GM23338 (cell line): ENCODE data around the gene CDH7. TPM values are rescaled to one million over a fixed set of nuclear protein-coding genes. Genes with fewer than 3 reads are reported as not detected.
A peak's percentile ranks its signal among the peaks of the same experiment; 100 is the strongest.

Experiments used
- ATAC-seq: fragments of 200-7000 bp; cut with Tn5 transposase; 3 replicates; pipeline ENCODE4 v1.9.1; 2020
- DNase-seq: peaks from one replicate; pipeline ENCODE4 v3.0.0-alpha.2; 2015; ENCODE audit warnings: low spot score
- H2AFZ ChIP-seq: fragments of 200-600 bp; sonication (generic); 2 replicates; pipeline ENCODE4 v1.8.0; 2016; ENCODE audit warnings: antibody characterized with exemption, mild to moderate bottlenecking, moderate library complexity
- H3F3A ChIP-seq: fragments of 200-600 bp; sonication (generic); replicated peaks from 2 replicates; pipeline ENCODE4 v1.8.0; 2017; ENCODE audit warnings: antibody characterized with exemption, mixed run types, low read depth
- H3K27ac ChIP-seq: fragments of 200-600 bp; sonication (generic); 2 replicates; pipeline ENCODE4 v1.6.1; 2016; ENCODE audit warnings: low read depth
- H3K27me3 ChIP-seq: fragments of 200-600 bp; sonication (generic); 2 replicates; pipeline ENCODE4 v1.8.0; 2016; ENCODE audit warnings: mild to moderate bottlenecking, mixed run types, moderate library complexity; ENCODE audit not compliant: insufficient read depth
- H3K36me3 ChIP-seq: fragments of 200-600 bp; sonication (generic); 2 replicates; pipeline ENCODE4 v1.8.0; 2016; ENCODE audit warnings: mild to moderate bottlenecking; ENCODE audit not compliant: insufficient read depth
- H3K4me1 ChIP-seq: fragments of 200-600 bp; sonication (generic); 2 replicates; pipeline ENCODE4 v1.8.0; 2016; ENCODE audit warnings: mild to moderate bottlenecking, moderate library complexity; ENCODE audit not compliant: insufficient read depth
- H3K4me2 ChIP-seq: fragments of 200-600 bp; sonication (generic); 2 replicates; pipeline ENCODE4 v1.7.1; 2017; ENCODE audit warnings: mixed run types
- H3K4me3 ChIP-seq: fragments of 200-600 bp; sonication (generic); 2 replicates; pipeline ENCODE4 v1.6.1; 2016; ENCODE audit warnings: mixed run types
- H3K79me2 ChIP-seq: fragments of 200-600 bp; sonication (generic); replicated peaks from 2 replicates; pipeline ENCODE4 v1.8.0; 2017; ENCODE audit warnings: mild to moderate bottlenecking; ENCODE audit not compliant: insufficient read depth
- H3K9me2 ChIP-seq: fragments of 200-600 bp; sonication (generic); 2 replicates; pipeline ENCODE4 v1.8.0; 2017; ENCODE audit not compliant: insufficient read depth
- H4K20me1 ChIP-seq: fragments of 200-600 bp; sonication (generic); replicated peaks from 2 replicates; pipeline ENCODE4 v1.8.0; 2017; ENCODE audit warnings: mild to moderate bottlenecking; ENCODE audit not compliant: insufficient read depth
- H3K27ac Mint-ChIP-seq: 2 replicates; pipeline ENCODE4 v1.8.0; 2020; ENCODE audit warnings: inconsistent platforms, mild to moderate bottlenecking, moderate library complexity, mixed read lengths
- H3K27me3 Mint-ChIP-seq: 3 replicates; pipeline ENCODE4 v1.8.0; 2022; ENCODE audit warnings: low read depth, mild to moderate bottlenecking, moderate library complexity, mixed read lengths, inconsistent platforms; ENCODE audit not compliant: insufficient read depth, poor library complexity
- H3K36me3 Mint-ChIP-seq: 3 replicates; pipeline ENCODE4 v1.8.0; 2021; ENCODE audit warnings: low read depth, mild to moderate bottlenecking, inconsistent platforms, moderate library complexity, mixed read lengths
- H3K4me1 Mint-ChIP-seq: 3 replicates; pipeline ENCODE4 v1.8.0; 2020; ENCODE audit warnings: mild to moderate bottlenecking, inconsistent platforms, mixed read lengths
- H3K4me3 Mint-ChIP-seq: 3 replicates; pipeline ENCODE4 v1.8.0; 2021; ENCODE audit warnings: moderate library complexity, mild to moderate bottlenecking, inconsistent platforms, mixed read lengths
- H3K9me3 Mint-ChIP-seq: 3 replicates; pipeline ENCODE4 v1.8.0; 2020; ENCODE audit warnings: moderate library complexity, mild to moderate bottlenecking, inconsistent platforms, mixed read lengths
- CREB1 ChIP-seq: fragments of 250-450 bp; sonication (Bioruptor Pico); IDR thresholded peaks from 2 replicates; pipeline ENCODE4 v1.5.0; 2020; ENCODE audit warnings: low read depth, mild to moderate bottlenecking, moderate library complexity
- EZH2 ChIP-seq: fragments of 200-600 bp; sonication (generic); IDR thresholded peaks from one replicate; pipeline ENCODE4 v1.8.0; 2017; ENCODE audit warnings: antibody characterized with exemption, mild to moderate bottlenecking, low read depth; ENCODE audit not compliant: unreplicated experiment
- EZH2phosphoT487 ChIP-seq: fragments of 200-600 bp; sonication (generic); IDR thresholded peaks from one replicate; pipeline ENCODE4 v1.8.1; 2018; ENCODE audit warnings: antibody characterized with exemption; ENCODE audit not compliant: unreplicated experiment
- JUNB ChIP-seq: IDR thresholded peaks from one replicate; pipeline ENCODE4 v1.6.1; 2016; ENCODE audit warnings: antibody characterized with exemption; ENCODE audit not compliant: unreplicated experiment
- NANOG ChIP-seq: IDR thresholded peaks from 2 replicates; pipeline ENCODE4 v1.6.1; 2016; ENCODE audit warnings: antibody characterized with exemption, borderline replicate concordance
- STAT1 ChIP-seq: IDR thresholded peaks from one replicate; pipeline ENCODE4 v1.6.1; 2016; ENCODE audit warnings: antibody characterized with exemption; ENCODE audit not compliant: unreplicated experiment
- ZNF114 ChIP-seq: fragments of 250-450 bp; sonication (Bioruptor Pico); IDR thresholded peaks from 2 replicates; pipeline ENCODE4 v1.5.0; 2020; ENCODE audit warnings: mild to moderate bottlenecking, moderate library complexity
- polyA plus RNA-seq: library from polyadenylated mRNA; unstranded; fragments of >200 nt; fragmentation: Nextera tagmentation; extraction: Ambion mirVana; gene quantifications from 2 replicates; pipeline ENCODE4 v1.2.1, GENCODE V29; 2016
- total RNA-seq: library from RNA; depleted of rRNA; stranded (reverse); fragments of >200 nt; shearing (Covaris generic); gene quantifications from 2 replicates; pipeline ENCODE4 v1.2.3, GENCODE V29; 2014
- TF ChIP-seq, protein P1 (sequence below): fragments of 250-450 bp; sonication (Bioruptor Pico); IDR thresholded peaks from 2 replicates; pipeline ENCODE4 v1.5.0; 2020; ENCODE audit warnings: mild to moderate bottlenecking, moderate library complexity
- TF ChIP-seq, protein P2 (sequence below): IDR thresholded peaks from 2 replicates; pipeline ENCODE4 v1.6.1; 2016; ENCODE audit warnings: antibody characterized with exemption

Gene CDH7
- total and polyA plus RNA-seq, 2 experiments from 2014 or later: 1.8 TPM

DNA sequence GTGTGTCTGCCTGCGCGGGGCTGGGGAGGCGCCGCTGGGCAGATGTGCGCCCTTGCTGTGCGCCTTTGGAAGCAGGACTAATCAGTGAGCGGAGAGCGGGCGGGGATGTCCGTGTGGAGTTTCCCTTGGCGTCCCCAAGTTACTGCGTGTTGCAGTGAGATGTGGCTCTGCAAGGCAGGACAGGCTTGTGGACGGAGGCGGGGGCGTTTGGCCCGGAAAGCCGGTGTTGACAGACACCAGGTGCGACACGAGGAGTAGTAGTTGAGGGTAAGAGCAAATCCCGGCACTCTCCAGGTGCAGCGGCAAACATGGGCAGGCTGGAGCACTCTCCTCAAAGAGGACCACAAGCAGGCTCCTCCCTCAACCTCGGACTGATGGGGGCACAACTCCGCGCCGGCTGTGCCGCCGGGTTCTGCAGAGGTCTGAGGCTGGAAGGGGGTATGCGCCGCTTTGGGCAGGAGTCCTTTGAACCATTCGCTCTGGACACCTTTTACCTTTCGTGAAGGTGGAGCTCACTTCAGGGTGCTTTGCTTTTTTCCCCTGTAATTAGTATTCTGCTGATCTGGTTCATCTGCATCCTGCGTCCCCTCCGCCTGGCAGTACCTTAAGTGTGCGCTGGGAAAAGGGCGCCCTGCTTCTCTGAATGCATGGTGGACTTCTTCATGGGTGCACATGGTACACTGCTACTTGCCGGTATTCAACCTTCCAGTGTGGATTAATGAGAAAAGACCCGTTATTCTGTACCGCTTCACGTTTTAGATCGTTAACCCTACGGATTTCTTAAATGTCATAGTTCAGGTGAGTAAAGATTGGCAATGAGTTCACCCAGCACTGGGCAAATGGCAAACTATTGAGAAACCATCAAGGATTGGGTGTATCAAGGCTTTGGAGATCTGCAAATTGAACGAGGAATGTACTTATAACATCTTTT, 608 bp downstream of the CDH7 start:
- Mint-ChIP-seq H3K36me3 (no peaks in the 10 kb centered on the region), H3K4me1 (peaks cover 25% of the 10 kb centered on the region), H3K27ac (no peak overlapping the region), H3K27me3 (peaks cover 27% of the 10 kb centered on the region), H3K4me3 (peak overlapping the region; percentile 93), H3K9me3 (no peaks in the 10 kb centered on the region)
- no peaks in the 10 kb centered on the region for H3K36me3 ChIP-seq
- H3K4me1 ChIP-seq: peaks cover 15% of the 10 kb centered on the region
- no peaks in the 10 kb centered on the region for H3K79me2 ChIP-seq
- H3K27ac ChIP-seq: no peak overlapping the region
- H3K27me3 ChIP-seq: peaks cover 43% of the 10 kb centered on the region
- DNase-seq (peak; percentile 81), ATAC-seq (peak; percentile 71)
- TF ChIP-seq ZNF114 (CRISPR knock-in tag) (no peak), EZH2 (peak; percentile 35)
- H3F3A ChIP-seq: no peaks in the 10 kb centered on the region
- peak overlapping the region; percentile 81 for H3K4me3 ChIP-seq
- no peaks in the 10 kb centered on the region; the same call in 1 of the 2 replicates for H4K20me1 ChIP-seq
- peak overlapping the region; percentile 97 for H2AFZ ChIP-seq
- H3K4me2 ChIP-seq: peak overlapping the region; percentile 92
- no peaks in the 10 kb centered on the region for H3K9me2 ChIP-seq

DNA sequence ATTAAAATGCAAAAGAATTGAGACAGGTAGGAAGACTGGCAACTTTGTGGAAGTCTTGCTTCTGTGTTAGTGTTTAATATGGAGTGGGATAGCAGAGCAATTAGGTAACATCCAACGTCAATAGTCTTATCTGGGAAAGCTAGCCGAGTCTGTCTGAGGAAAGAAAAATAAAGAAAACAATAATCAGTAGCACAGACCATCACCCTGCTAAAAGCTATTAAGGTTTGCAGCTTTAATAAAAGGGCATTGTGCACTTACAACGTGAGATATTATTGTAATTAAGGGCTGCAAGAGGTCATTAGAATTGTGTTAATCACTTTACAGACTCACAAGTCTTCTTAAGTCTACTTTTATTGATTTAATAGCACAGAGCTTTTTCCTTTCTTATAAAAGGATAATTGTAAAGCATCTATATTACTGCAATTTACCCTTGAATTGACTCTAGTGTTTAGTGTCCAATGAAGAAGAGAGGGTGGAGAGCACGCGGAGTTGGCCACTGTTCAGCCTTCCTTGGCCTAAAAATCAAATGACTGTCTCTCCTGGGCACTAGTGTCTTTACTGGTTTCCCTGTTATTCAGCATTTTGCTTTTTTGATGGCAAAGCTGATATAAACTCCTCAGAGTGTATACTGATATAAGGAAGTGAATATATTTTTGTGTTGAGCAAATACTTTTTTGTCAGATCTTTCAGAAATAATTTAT, 2.0 kb downstream of the CDH7 start:
- no peak overlapping the region for H3K4me3 Mint-ChIP-seq
- H3K27ac Mint-ChIP-seq: no peak overlapping the region
- peaks cover 43% of the 10 kb centered on the region for H3K27me3 ChIP-seq
- no peak for DNase-seq
- no peaks in the 10 kb centered on the region for H3K36me3 Mint-ChIP-seq
- H3K4me1 ChIP-seq: peaks cover 15% of the 10 kb centered on the region
- H3K9me2 ChIP-seq: no peaks in the 10 kb centered on the region
- no peak for ATAC-seq
- peaks cover 27% of the 10 kb centered on the region for H3K27me3 Mint-ChIP-seq
- H3K79me2 ChIP-seq: no peaks in the 10 kb centered on the region
- H3K4me3 ChIP-seq: no peak overlapping the region
- peaks cover 27% of the 10 kb centered on the region for H3K4me1 Mint-ChIP-seq
- no peak overlapping the region for H3K4me2 ChIP-seq
- TF ChIP-seq JUNB: no peak
- TF ChIP-seq ZNF114 (CRISPR knock-in tag): no peak
- no peak for TF ChIP-seq EZH2
- TF ChIP-seq CREB1 (CRISPR knock-in tag): no peak
- TF ChIP-seq STAT1: no peak
- TF ChIP-seq, protein P1, sequence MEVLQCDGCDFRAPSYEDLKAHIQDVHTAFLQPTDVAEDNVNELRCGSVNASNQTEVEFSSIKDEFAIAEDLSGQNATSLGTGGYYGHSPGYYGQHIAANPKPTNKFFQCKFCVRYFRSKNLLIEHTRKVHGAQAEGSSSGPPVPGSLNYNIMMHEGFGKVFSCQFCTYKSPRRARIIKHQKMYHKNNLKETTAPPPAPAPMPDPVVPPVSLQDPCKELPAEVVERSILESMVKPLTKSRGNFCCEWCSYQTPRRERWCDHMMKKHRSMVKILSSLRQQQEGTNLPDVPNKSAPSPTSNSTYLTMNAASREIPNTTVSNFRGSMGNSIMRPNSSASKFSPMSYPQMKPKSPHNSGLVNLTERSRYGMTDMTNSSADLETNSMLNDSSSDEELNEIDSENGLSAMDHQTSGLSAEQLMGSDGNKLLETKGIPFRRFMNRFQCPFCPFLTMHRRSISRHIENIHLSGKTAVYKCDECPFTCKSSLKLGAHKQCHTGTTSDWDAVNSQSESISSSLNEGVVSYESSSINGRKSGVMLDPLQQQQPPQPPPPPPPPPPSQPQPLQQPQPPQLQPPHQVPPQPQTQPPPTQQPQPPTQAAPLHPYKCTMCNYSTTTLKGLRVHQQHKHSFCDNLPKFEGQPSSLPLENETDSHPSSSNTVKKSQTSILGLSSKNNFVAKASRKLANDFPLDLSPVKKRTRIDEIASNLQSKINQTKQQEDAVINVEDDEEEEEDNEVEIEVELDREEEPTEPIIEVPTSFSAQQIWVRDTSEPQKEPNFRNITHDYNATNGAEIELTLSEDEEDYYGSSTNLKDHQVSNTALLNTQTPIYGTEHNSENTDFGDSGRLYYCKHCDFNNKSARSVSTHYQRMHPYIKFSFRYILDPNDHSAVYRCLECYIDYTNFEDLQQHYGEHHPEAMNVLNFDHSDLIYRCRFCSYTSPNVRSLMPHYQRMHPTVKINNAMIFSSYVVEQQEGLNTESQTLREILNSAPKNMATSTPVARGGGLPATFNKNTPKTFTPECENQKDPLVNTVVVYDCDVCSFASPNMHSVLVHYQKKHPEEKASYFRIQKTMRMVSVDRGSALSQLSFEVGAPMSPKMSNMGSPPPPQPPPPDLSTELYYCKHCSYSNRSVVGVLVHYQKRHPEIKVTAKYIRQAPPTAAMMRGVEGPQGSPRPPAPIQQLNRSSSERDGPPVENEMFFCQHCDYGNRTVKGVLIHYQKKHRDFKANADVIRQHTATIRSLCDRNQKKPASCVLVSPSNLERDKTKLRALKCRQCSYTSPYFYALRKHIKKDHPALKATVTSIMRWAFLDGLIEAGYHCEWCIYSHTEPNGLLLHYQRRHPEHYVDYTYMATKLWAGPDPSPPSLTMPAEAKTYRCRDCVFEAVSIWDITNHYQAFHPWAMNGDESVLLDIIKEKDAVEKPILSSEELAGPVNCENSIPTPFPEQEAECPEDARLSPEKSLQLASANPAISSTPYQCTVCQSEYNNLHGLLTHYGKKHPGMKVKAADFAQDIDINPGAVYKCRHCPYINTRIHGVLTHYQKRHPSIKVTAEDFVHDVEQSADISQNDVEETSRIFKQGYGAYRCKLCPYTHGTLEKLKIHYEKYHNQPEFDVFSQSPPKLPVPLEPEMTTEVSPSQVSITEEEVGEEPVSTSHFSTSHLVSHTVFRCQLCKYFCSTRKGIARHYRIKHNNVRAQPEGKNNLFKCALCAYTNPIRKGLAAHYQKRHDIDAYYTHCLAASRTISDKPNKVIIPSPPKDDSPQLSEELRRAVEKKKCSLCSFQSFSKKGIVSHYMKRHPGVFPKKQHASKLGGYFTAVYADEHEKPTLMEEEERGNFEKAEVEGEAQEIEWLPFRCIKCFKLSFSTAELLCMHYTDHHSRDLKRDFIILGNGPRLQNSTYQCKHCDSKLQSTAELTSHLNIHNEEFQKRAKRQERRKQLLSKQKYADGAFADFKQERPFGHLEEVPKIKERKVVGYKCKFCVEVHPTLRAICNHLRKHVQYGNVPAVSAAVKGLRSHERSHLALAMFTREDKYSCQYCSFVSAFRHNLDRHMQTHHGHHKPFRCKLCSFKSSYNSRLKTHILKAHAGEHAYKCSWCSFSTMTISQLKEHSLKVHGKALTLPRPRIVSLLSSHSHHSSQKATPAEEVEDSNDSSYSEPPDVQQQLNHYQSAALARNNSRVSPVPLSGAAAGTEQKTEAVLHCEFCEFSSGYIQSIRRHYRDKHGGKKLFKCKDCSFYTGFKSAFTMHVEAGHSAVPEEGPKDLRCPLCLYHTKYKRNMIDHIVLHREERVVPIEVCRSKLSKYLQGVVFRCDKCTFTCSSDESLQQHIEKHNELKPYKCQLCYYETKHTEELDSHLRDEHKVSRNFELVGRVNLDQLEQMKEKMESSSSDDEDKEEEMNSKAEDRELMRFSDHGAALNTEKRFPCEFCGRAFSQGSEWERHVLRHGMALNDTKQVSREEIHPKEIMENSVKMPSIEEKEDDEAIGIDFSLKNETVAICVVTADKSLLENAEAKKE (CRISPR knock-in tag): no peak
- TF ChIP-seq EZH2phosphoT487: no peak
- TF ChIP-seq, protein P2, sequence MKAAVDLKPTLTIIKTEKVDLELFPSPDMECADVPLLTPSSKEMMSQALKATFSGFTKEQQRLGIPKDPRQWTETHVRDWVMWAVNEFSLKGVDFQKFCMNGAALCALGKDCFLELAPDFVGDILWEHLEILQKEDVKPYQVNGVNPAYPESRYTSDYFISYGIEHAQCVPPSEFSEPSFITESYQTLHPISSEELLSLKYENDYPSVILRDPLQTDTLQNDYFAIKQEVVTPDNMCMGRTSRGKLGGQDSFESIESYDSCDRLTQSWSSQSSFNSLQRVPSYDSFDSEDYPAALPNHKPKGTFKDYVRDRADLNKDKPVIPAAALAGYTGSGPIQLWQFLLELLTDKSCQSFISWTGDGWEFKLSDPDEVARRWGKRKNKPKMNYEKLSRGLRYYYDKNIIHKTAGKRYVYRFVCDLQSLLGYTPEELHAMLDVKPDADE: no peak
- TF ChIP-seq NANOG: no peak
- H3K36me3 ChIP-seq: no peaks in the 10 kb centered on the region
- H3K9me3 Mint-ChIP-seq: no peaks in the 10 kb centered on the region
- H4K20me1 ChIP-seq: no peaks in the 10 kb centered on the region; the same call in 1 of the 2 replicates
- H2AFZ ChIP-seq: no peak overlapping the region
- H3K27ac ChIP-seq: no peak overlapping the region
- H3F3A ChIP-seq: no peaks in the 10 kb centered on the region
